CD4-positive, alpha-beta T cell (primary cell): ENCODE data around the gene CASTOR1. TPM values are rescaled to one million over a fixed set of nuclear protein-coding genes. Genes with fewer than 3 reads are reported as not detected.

ENCODE experiments used
- ATAC-seq: fragments of 200-7000 bp; cut with Tn5 transposase; one replicate; pipeline ENCODE4 v1.10.0; 2022; ENCODE audit warnings: mild to moderate bottlenecking; ENCODE audit not compliant: poor library complexity
- CTCF ChIA-PET: fragments of 350-600 bp; sonication (Branson Sonifier 250); formaldehyde crosslinking; loops from one replicate; lab custom pipeline; 2021; ENCODE audit warnings: antibody characterized with exemption, inconsistent platforms; lab: Charles Lee
- POLR2A ChIA-PET: fragments of 350-600 bp; sonication (Branson Sonifier 250); formaldehyde crosslinking; loops from one replicate; lab custom pipeline; 2021; ENCODE audit warnings: antibody characterized with exemption, inconsistent platforms; lab: Charles Lee
- DNase-seq, 14 experiments: peaks; one replicate each; pipeline ENCODE4 v3.0.0-alpha.2; 2013 to 2020; ENCODE audit warnings: mixed read lengths in 2 of 14
- H3K27ac ChIP-seq, 2 donors: one replicate each; pipeline versions ENCODE4 v1.5.1 to v1.7.0; 2013; ENCODE audit warnings: low read length in 2 of 2, low read depth in 1 of 2, mild to moderate bottlenecking in 1 of 2
- H3K27me3 ChIP-seq, 2 experiments: 1 replicate in 1 of 2; 2 replicates in 1 of 2; pipeline versions ENCODE4 v1.6.1 to v1.7.0; 2013; ENCODE audit warnings: low read length in 2 of 2, control low read depth in 1 of 2, mild to moderate bottlenecking in 1 of 2, moderate library complexity in 1 of 2; ENCODE audit not compliant: insufficient read depth in 2 of 2, control insufficient read depth in 1 of 2
- H3K36me3 ChIP-seq: one replicate; pipeline ENCODE4 v1.6.1; 2013; ENCODE audit warnings: low read length, control low read depth; ENCODE audit not compliant: insufficient read depth
- H3K4me1 ChIP-seq: one replicate; pipeline ENCODE4 v1.6.1; 2013; ENCODE audit warnings: low read length, control low read depth; ENCODE audit not compliant: insufficient read depth
- H3K4me3 ChIP-seq: one replicate; pipeline ENCODE4 v1.5.1; 2013; ENCODE audit warnings: mild to moderate bottlenecking, low read length, moderate library complexity
- H3K9me3 ChIP-seq, 2 experiments: 1 replicate in 1 of 2; 2 replicates in 1 of 2; pipeline versions ENCODE4 v1.6.1 to v1.7.0; 2013; ENCODE audit warnings: low read length in 2 of 2, mild to moderate bottlenecking in 2 of 2, control low read depth in 1 of 2, moderate library complexity in 1 of 2; ENCODE audit not compliant: control insufficient read depth in 1 of 2, insufficient read depth in 1 of 2
- H3K27ac Mint-ChIP-seq: one replicate; pipeline ENCODE4 v1.8.0; 2020; ENCODE audit warnings: mixed read lengths
- H3K27me3 Mint-ChIP-seq: one replicate; pipeline ENCODE4 v1.8.0; 2021; ENCODE audit warnings: mixed read lengths
- H3K36me3 Mint-ChIP-seq: one replicate; pipeline ENCODE4 v1.8.0; 2021; ENCODE audit warnings: low read depth, mixed read lengths
- H3K4me1 Mint-ChIP-seq: one replicate; pipeline ENCODE4 v1.8.0; 2021; ENCODE audit warnings: low read depth, mixed read lengths
- H3K4me3 Mint-ChIP-seq: one replicate; pipeline ENCODE4 v1.8.0; 2020; ENCODE audit warnings: mild to moderate bottlenecking, mixed read lengths
- H3K9me3 Mint-ChIP-seq: one replicate; pipeline ENCODE4 v1.8.0; 2020; ENCODE audit warnings: mixed read lengths
- intact Hi-C, 2 experiments: fragments of 100-400 bp; cut with DNase I in 1 of 2; cut with micrococcal nuclease in 1 of 2; formaldehyde crosslinking; loops; one replicate each; pipeline versions ENCODE4 v1.15.1 to v1.9.0; 2023 to 2025; cut with DNase I, micrococcal nuclease
- total RNA-seq, 174 experiments: library from RNA in 2 of 174; stranded (reverse) in 2 of 174; gene quantifications; one replicate each; pipeline ENCODE4 v1.2.3 and lab custom pipeline; 2021 to 2026
- TF ChIP-seq, protein P1 (sequence below): fragments of 200-600 bp; IDR thresholded peaks from one replicate; pipeline ENCODE4 v1.8.0; 2022; ENCODE audit warnings: antibody characterized with exemption, mild to moderate bottlenecking

CASTOR1 gene
- total RNA-seq, 2 experiments from 2014 or later, result 7.9 to 8.8 TPM

DNA sequence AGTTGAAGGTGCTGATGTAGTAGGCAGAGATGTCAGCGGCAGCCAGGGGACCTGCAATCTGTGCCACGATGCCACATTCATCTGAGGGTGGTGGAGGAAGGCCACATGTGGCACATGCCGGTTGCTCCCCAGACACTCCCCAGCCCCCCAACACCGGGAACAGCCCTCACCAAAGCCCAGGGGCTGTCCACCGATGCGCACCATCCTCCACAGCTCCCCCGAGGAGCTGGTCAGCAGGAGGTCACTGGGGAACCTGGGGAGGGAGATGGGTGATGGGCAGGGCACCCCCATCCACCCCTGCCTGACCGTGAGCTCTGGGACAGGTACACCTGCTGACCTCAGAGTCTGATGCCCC is 3.5 kb downstream of the CASTOR1 start:
- intact Hi-C loops, result loop anchor here (1.0 to 5.0 kb wide), 3 partner anchors 23 to 199 kb away; partner anchors contain the start of gene MTFP1 (in 1 of the 2)
- H3K9me3 ChIP-seq, result no peaks in the 10 kb centered on the region
- ATAC-seq (no peak), DNase-seq (no peak)
- H3K4me1 Mint-ChIP-seq, result peaks cover 37% of the 10 kb centered on the region
- H3K9me3 Mint-ChIP-seq, result no peaks in the 10 kb centered on the region
- no peak overlapping the region for H3K4me3 Mint-ChIP-seq
- no peak overlapping the region for H3K27ac ChIP-seq
- peaks cover 13% of the 10 kb centered on the region for H3K36me3 ChIP-seq
- ChIA-PET POLR2A (interaction anchor here (5.6 to 7.2 kb wide), 2 partner anchors 72 to 101 kb away, joined by 83 to 88 read pairs; partner anchors contain the start of genes CCDC157, RNF215 and SF3A1), CTCF (interaction anchor here (0.5 to 3.1 kb wide), 4 partner anchors 22 to 105 kb away, joined by 3 to 28 read pairs (median 5); partner anchors contain the start of gene RNF215)
- TF ChIP-seq, protein P1, sequence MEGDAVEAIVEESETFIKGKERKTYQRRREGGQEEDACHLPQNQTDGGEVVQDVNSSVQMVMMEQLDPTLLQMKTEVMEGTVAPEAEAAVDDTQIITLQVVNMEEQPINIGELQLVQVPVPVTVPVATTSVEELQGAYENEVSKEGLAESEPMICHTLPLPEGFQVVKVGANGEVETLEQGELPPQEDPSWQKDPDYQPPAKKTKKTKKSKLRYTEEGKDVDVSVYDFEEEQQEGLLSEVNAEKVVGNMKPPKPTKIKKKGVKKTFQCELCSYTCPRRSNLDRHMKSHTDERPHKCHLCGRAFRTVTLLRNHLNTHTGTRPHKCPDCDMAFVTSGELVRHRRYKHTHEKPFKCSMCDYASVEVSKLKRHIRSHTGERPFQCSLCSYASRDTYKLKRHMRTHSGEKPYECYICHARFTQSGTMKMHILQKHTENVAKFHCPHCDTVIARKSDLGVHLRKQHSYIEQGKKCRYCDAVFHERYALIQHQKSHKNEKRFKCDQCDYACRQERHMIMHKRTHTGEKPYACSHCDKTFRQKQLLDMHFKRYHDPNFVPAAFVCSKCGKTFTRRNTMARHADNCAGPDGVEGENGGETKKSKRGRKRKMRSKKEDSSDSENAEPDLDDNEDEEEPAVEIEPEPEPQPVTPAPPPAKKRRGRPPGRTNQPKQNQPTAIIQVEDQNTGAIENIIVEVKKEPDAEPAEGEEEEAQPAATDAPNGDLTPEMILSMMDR, result no peak
- H3K36me3 Mint-ChIP-seq, result peaks cover 37% of the 10 kb centered on the region
- H3K27ac Mint-ChIP-seq, result no peak overlapping the region
- no peaks in the 10 kb centered on the region for H3K27me3 ChIP-seq
- peaks cover 58% of the 10 kb centered on the region for H3K4me1 ChIP-seq
- H3K27me3 Mint-ChIP-seq, result no peaks in the 10 kb centered on the region
- no peak overlapping the region for H3K4me3 ChIP-seq

DNA sequence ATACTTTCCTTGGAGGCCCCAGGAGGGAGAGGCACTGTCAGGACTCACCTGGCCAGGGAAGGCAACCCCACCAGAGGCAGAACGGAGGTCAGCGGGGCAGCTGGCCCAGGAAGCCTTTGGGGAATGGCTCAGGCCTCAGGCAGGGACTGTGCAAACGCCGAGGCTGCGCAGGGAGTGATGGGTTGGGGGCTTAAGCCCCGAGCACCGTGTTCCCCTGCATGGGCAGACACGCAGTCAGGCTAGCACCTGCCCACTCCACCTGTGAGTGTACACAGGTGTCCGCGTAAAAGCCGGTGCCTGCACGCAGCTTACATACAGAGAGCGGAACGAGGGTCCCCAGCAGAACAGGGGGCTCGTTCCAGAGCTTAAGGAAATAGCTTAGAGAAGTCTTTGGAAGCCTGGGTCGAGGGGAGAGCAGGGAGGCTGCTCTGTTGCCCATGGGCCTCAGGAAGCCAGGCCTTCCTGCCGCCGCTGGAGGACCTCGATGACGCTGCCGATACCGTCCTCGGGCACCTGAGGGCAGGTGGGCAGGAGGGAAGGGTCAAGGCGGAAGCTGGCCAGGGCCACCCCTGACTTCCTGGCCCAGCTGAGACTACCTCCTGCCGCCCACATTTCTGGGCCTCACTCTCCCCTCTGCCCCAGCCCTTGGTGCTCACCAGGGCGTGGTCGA is 4.0 kb downstream of the CASTOR1 start:
- no peak overlapping the region for H3K4me3 ChIP-seq
- POLR2A ChIA-PET, result interaction anchor here (5.6 kb wide), 1 partner anchor 101 kb away, joined by 83 read pairs; the partner anchor contains the start of gene RNF215
- Mint-ChIP-seq H3K27ac (no peak overlapping the region), H3K9me3 (no peaks in the 10 kb centered on the region), H3K27me3 (no peaks in the 10 kb centered on the region), H3K36me3 (peaks cover 33% of the 10 kb centered on the region), H3K4me3 (no peak overlapping the region), H3K4me1 (peaks cover 32% of the 10 kb centered on the region)
- intact Hi-C loops, result loop anchor here in 1 of 2 experiments (5.0 kb wide), 1 partner anchor 142 kb away; the partner anchor contains the start of gene MTFP1
- peaks cover 13% of the 10 kb centered on the region for H3K36me3 ChIP-seq
- no peak for ATAC-seq
- TF ChIP-seq, protein P1, result no peak
- CTCF ChIA-PET, result interaction anchor here (0.5 to 1.7 kb wide), 2 partner anchors 90 to 102 kb away, joined by 3 to 5 read pairs; partner anchors contain the start of gene RNF215
- no peaks in the 10 kb centered on the region for H3K27me3 ChIP-seq
- no peaks in the 10 kb centered on the region for H3K9me3 ChIP-seq
- peaks cover 53% of the 10 kb centered on the region for H3K4me1 ChIP-seq
- no peak for DNase-seq
- H3K27ac ChIP-seq, result no peak overlapping the region

DNA sequence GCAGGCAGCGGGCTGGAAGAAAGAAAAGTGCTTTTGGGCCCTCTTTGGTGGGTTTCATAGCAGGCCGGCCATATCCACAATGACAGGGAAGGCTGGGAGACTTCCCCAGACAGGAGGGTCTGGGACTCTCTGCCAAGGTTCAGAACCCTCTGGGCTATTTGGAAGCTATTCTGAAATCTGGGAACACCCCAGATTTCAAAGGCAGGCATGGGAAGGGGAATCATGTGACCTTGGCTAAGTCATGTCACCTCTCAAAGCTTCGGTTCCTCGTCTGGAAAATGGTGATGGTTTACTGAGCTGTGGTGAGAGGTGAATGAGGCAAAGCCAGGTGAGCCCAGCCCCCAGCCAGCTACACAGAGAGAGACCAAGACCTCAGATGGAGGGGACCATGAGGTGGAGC is 4.6 kb downstream of the CASTOR1 start:
- Histone ChIP-seq H3K27me3 (no peaks in the 10 kb centered on the region), H3K4me3 (no peak overlapping the region), H3K9me3 (no peaks in the 10 kb centered on the region), H3K36me3 (peaks cover 13% of the 10 kb centered on the region), H3K27ac (no peak overlapping the region), H3K4me1 (peaks cover 51% of the 10 kb centered on the region)
- ChIA-PET POLR2A (no interaction called here), CTCF (interaction anchor here (1.7 kb wide), 1 partner anchor 103 kb away, joined by 5 read pairs; the partner anchor contains the start of gene RNF215)
- intact Hi-C loops, result loop anchor here in 1 of 2 experiments (5.0 kb wide), 1 partner anchor 143 kb away; the partner anchor contains the start of gene MTFP1
- H3K4me3 Mint-ChIP-seq, result no peak overlapping the region
- H3K27me3 Mint-ChIP-seq, result no peaks in the 10 kb centered on the region
- H3K4me1 Mint-ChIP-seq, result peaks cover 28% of the 10 kb centered on the region
- H3K36me3 Mint-ChIP-seq, result peaks cover 27% of the 10 kb centered on the region
- ATAC-seq, result no peak
- H3K9me3 Mint-ChIP-seq, result no peaks in the 10 kb centered on the region
- TF ChIP-seq, protein P1, result no peak
- no peak overlapping the region for H3K27ac Mint-ChIP-seq
- peak in 1 of 14 experiments; percentile 48 for DNase-seq
